Measurements from ENCODE around the gene CRYL1. TPM values are rescaled to one million over a fixed set of nuclear protein-coding genes. Genes with fewer than 3 reads are reported as not detected.

Gene CRYL1
- total and polyA plus RNA-seq, 2 of the 4 experiments (the other 2 are of a cell fraction), result 11.7 to 16.4 TPM

DNA sequence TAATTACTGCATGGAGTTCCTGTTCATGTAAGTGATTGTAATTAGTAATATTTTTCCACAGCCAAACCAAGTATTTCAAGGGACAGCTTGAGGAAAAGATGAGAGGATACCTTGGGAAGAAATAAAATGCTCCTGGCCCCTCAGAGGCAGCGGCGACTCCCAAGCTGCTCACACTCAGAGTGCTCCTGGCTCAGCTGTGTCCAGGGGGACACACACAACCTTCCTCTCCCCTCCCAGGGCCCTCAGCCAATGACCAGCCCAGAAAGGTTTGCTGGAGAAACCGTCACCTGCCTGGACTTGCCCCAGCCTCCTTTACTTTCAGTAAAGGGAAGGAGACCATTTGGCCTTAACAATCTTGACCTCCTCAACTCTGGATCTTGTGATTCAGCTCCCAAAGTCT lies 51.1 kb downstream of the CRYL1 start:
- Histone ChIP-seq H3K79me1 (ENCODE audit: low read depth in 1 of 2, low read length in 2 of 2) (no peaks in the 10 kb centered on the region), H3K27ac (ENCODE audit: insufficient read depth, low read length) (no peak overlapping the region), H2AK9ac (replicated peaks; ENCODE audit: low read depth, low read length, poor library complexity) (no peak overlapping the region), H3K4me1 (ENCODE audit: control insufficient read depth, insufficient read depth, low read length) (peaks cover 2% of the 10 kb centered on the region; the same call in 1 of the 2 replicates), H2AFZ (replicated peaks; ENCODE audit: low read length, poor library complexity) (no peak overlapping the region), H3K56ac (ENCODE audit: extremely low read depth, insufficient read depth, low read length) (no peak overlapping the region), H2BK5ac (ENCODE audit: low read depth, low read length, poor library complexity, severe bottlenecking) (no peak overlapping the region), H4K5ac (ENCODE audit: low read depth, low read length) (no peak overlapping the region), H2BK15ac (ENCODE audit: low read depth, low read length) (no peak overlapping the region), H3K14ac (replicated peaks; ENCODE audit: low read depth, low read length) (no peak overlapping the region), H3K27me3 (ENCODE audit: control insufficient read depth, insufficient read depth, low read length) (no peaks in the 10 kb centered on the region), H3K18ac (ENCODE audit: low read depth, low read length) (no peak overlapping the region), H3K9me3 (ENCODE audit: control insufficient read depth, insufficient read depth, low read length) (no peaks in the 10 kb centered on the region), H3K9me1 (ENCODE audit: insufficient read depth, low read length) (no peaks in the 10 kb centered on the region), H2BK120ac (ENCODE audit: low read depth, low read length) (no peak overlapping the region), H3K36me3 (ENCODE audit: control insufficient read depth, insufficient read depth, low read length) (no peaks in the 10 kb centered on the region), H3K4ac (ENCODE audit: low read depth, low read length) (no peak overlapping the region), H2BK20ac (ENCODE audit: low read depth, low read length) (no peak overlapping the region), H3K4me3 (ENCODE audit: insufficient read depth, low read depth, low read length) (no peak overlapping the region), H3K4me2 (ENCODE audit: low read depth, low read length) (no peak overlapping the region), H3K23ac (ENCODE audit: low read depth, low read length) (no peak overlapping the region), H4K91ac (ENCODE audit: insufficient read depth, low read depth, low read length) (no peak overlapping the region), H4K8ac (ENCODE audit: low read depth in 2 of 2, low read length in 2 of 2) (no peak overlapping the region), H2AK5ac (ENCODE audit: low read depth, low read length) (no peak overlapping the region), H4K20me1 (ENCODE audit: insufficient read depth, low read length) (no peaks in the 10 kb centered on the region), H3K9ac (ENCODE audit: low read depth, low read length) (no peak overlapping the region)
- no TSS peak for BruUV-seq (replicated peaks)
- 100% methylated on average over 1 of the region's 3 CpGs; no CpG with 5 or more reads in 1 of the 2 experiments for WGBS, 2 experiments (ENCODE audit: extremely low coverage in 2 of 2, insufficient read length in 1 of 2)
- TF ChIP-seq, protein P1, sequence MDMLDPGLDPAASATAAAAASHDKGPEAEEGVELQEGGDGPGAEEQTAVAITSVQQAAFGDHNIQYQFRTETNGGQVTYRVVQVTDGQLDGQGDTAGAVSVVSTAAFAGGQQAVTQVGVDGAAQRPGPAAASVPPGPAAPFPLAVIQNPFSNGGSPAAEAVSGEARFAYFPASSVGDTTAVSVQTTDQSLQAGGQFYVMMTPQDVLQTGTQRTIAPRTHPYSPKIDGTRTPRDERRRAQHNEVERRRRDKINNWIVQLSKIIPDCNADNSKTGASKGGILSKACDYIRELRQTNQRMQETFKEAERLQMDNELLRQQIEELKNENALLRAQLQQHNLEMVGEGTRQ (IDR thresholded peaks at IDR 0.05; ENCODE audit: low read depth, low read length), result no peak
- TF ChIP-seq SMC3 (IDR thresholded peaks at IDR 0.05; ENCODE audit: low read depth, low read length) (no peak), CEBPB (IDR thresholded peaks at IDR 0.05; ENCODE audit: low read depth, low read length) (no peak), MAZ (IDR thresholded peaks at IDR 0.05; ENCODE audit: borderline replicate concordance, low read depth, low read length) (no peak), CHD1 (IDR thresholded peaks at IDR 0.05; ENCODE audit: low read depth, low read length) (no peak), RAD21 (IDR thresholded peaks at IDR 0.05; ENCODE audit: low read length) (no peak), RFX5 (IDR thresholded peaks at IDR 0.05; ENCODE audit: low read depth, low read length) (no peak), BHLHE40 (IDR thresholded peaks at IDR 0.05; ENCODE audit: low read depth, low read length) (no peak), RCOR1 (IDR thresholded peaks at IDR 0.05; ENCODE audit: insufficient replicate concordance, low read length) (no peak), MXI1 (IDR thresholded peaks at IDR 0.05; ENCODE audit: borderline replicate concordance, low read depth, low read length) (no peak), MAFK (IDR thresholded peaks at IDR 0.05; ENCODE audit: low read depth, low read length) (no peak), FOS (IDR thresholded peaks at IDR 0.05; ENCODE audit: low read depth, low read length) (no peak), NFE2L2 (IDR thresholded peaks at IDR 0.05; ENCODE audit: low read depth, low read length) (no peak), POLR2A (IDR thresholded peaks at IDR 0.05; ENCODE audit: low read depth, low read length) (no peak)
- TF ChIP-seq, protein P2, sequence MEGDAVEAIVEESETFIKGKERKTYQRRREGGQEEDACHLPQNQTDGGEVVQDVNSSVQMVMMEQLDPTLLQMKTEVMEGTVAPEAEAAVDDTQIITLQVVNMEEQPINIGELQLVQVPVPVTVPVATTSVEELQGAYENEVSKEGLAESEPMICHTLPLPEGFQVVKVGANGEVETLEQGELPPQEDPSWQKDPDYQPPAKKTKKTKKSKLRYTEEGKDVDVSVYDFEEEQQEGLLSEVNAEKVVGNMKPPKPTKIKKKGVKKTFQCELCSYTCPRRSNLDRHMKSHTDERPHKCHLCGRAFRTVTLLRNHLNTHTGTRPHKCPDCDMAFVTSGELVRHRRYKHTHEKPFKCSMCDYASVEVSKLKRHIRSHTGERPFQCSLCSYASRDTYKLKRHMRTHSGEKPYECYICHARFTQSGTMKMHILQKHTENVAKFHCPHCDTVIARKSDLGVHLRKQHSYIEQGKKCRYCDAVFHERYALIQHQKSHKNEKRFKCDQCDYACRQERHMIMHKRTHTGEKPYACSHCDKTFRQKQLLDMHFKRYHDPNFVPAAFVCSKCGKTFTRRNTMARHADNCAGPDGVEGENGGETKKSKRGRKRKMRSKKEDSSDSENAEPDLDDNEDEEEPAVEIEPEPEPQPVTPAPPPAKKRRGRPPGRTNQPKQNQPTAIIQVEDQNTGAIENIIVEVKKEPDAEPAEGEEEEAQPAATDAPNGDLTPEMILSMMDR (conservative IDR thresholded peaks at IDR 0.05; ENCODE audit: low read depth, low read length), result no peak
- TF ChIP-seq, protein P3, sequence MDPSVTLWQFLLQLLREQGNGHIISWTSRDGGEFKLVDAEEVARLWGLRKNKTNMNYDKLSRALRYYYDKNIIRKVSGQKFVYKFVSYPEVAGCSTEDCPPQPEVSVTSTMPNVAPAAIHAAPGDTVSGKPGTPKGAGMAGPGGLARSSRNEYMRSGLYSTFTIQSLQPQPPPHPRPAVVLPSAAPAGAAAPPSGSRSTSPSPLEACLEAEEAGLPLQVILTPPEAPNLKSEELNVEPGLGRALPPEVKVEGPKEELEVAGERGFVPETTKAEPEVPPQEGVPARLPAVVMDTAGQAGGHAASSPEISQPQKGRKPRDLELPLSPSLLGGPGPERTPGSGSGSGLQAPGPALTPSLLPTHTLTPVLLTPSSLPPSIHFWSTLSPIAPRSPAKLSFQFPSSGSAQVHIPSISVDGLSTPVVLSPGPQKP (IDR thresholded peaks at IDR 0.05; ENCODE audit: borderline replicate concordance, low read depth, low read length), result no peak
- in situ Hi-C loops (cut with MboI; ENCODE audit: low sequenced_read_pairs) (no loop called here), dilution Hi-C loops (cut with HindIII; ENCODE audit: low sequenced_read_pairs, unreplicated experiment) (no loop called here), intact Hi-C loops (cut with micrococcal nuclease) (no loop called here)
- DNase-seq (no peak), ATAC-seq (ENCODE audit: low read depth) (no peak)
- CTCF ChIA-PET, result interaction anchor here (1.7 kb wide), 1 partner anchor 277 kb away, joined by 4 read pairs; no protein-coding TSS in a partner anchor
- POLR2A ChIA-PET (ENCODE audit: unreplicated experiment), result no interaction called here
